Keratinocyte (primary cell): ENCODE measurements around the gene ALDH4A1. TPM values are rescaled to one million over a fixed set of nuclear protein-coding genes. Genes with fewer than 3 reads are reported as not detected.

ENCODE experiments used
- DNase-seq: peaks from one replicate; pipeline ENCODE4 v3.0.0-alpha.2; 2011; ENCODE audit warnings: low read depth, missing footprints, low spot score
- FAIRE-seq: peaks from 2 replicates; lab custom pipeline; 2011; peaks lifted over from hg19 to GRCh38; lab: Jason Lieb, UNC
- H2AFZ ChIP-seq: 2 replicates; pipeline ENCODE4 v1.6.0; 2012; ENCODE audit warnings: low read length, control low read depth, inconsistent platforms; ENCODE audit not compliant: control insufficient read depth
- H3K27ac ChIP-seq: 2 replicates; pipeline ENCODE4 v1.5.1; 2011; ENCODE audit warnings: low read length; ENCODE audit not compliant: control insufficient read depth, insufficient read depth
- H3K27me3 ChIP-seq: 3 replicates; pipeline ENCODE4 v1.6.0; 2011; ENCODE audit warnings: low read length; ENCODE audit not compliant: control insufficient read depth, insufficient read depth; ENCODE audit errors: extremely low read depth
- H3K36me3 ChIP-seq, 2 experiments: 2 replicates in 1 of 2; 3 replicates in 1 of 2; pipeline ENCODE4 v1.5.1; 2011; ENCODE audit warnings: low read length in 2 of 2, mild to moderate bottlenecking in 1 of 2; ENCODE audit not compliant: control insufficient read depth in 2 of 2, insufficient read depth in 2 of 2; ENCODE audit errors: extremely low read depth in 1 of 2
- H3K4me1 ChIP-seq: 3 replicates; pipeline ENCODE4 v1.5.1; 2011; ENCODE audit warnings: low read length; ENCODE audit not compliant: control insufficient read depth, insufficient read depth; ENCODE audit errors: extremely low read depth
- H3K4me2 ChIP-seq: 3 replicates; pipeline ENCODE4 v1.6.0; 2011; ENCODE audit warnings: low read depth, low read length; ENCODE audit not compliant: control insufficient read depth, insufficient read depth; ENCODE audit errors: extremely low read depth
- H3K4me3 ChIP-seq, 3 experiments: fragments of 200-600 bp in 1 of 3; sonication (generic) in 1 of 3; 2 replicates in 2 of 3; 3 replicates in 1 of 3; pipeline ENCODE4 v1.5.1; 2011 to 2016; ENCODE audit warnings: low read length in 3 of 3, mild to moderate bottlenecking in 3 of 3, control low read depth in 2 of 3, inconsistent platforms in 1 of 3, low read depth in 1 of 3, mixed read lengths in 1 of 3, mixed run types in 1 of 3, moderate library complexity in 1 of 3; ENCODE audit not compliant: control insufficient read depth in 2 of 3, insufficient read depth in 2 of 3; ENCODE audit errors: extremely low read depth in 1 of 3
- H3K79me2 ChIP-seq: 2 replicates; pipeline ENCODE4 v1.6.0; 2012; ENCODE audit warnings: low read length; ENCODE audit not compliant: control insufficient read depth, insufficient read depth
- H3K9ac ChIP-seq: 3 replicates; pipeline ENCODE4 v1.6.0; 2011; ENCODE audit warnings: low read length; ENCODE audit not compliant: control insufficient read depth, insufficient read depth; ENCODE audit errors: extremely low read depth
- H3K9me1 ChIP-seq: 3 replicates; pipeline ENCODE4 v1.6.0; 2011; ENCODE audit warnings: low read length; ENCODE audit not compliant: control insufficient read depth, insufficient read depth; ENCODE audit errors: extremely low read depth
- H3K9me3 ChIP-seq: 2 replicates; pipeline ENCODE4 v1.5.1; 2012; ENCODE audit warnings: low read depth, low read length; ENCODE audit not compliant: control insufficient read depth
- H4K20me1 ChIP-seq: 3 replicates; pipeline ENCODE4 v1.6.0; 2011; ENCODE audit warnings: low read length; ENCODE audit not compliant: control insufficient read depth, insufficient read depth; ENCODE audit errors: extremely low read depth
- CTCF ChIP-seq, 3 experiments: IDR thresholded peaks in 1 of 3; conservative IDR thresholded peaks in 1 of 3; optimal IDR thresholded peaks in 1 of 3; 2 replicates in 2 of 3; 3 replicates in 1 of 3; pipeline versions ENCODE3 to v1.5.1; 2011; ENCODE audit warnings: low read length in 3 of 3, mild to moderate bottlenecking in 3 of 3, moderate library complexity in 2 of 3, control low read depth in 1 of 3, inconsistent platforms in 1 of 3; ENCODE audit not compliant: insufficient read depth in 2 of 3; ENCODE audit errors: extremely low read depth in 1 of 3
- EZH2 ChIP-seq: IDR thresholded peaks from one replicate; pipeline ENCODE4 v1.6.1; 2012; ENCODE audit warnings: inconsistent platforms, mild to moderate bottlenecking, low read length, moderate library complexity
- dilution Hi-C: fragments of 300-500 bp; cut with MboI; formaldehyde crosslinking; loops from one replicate; pipeline ENCODE4 v1.7.0; 2020; ENCODE audit warnings: low sequenced_read_pairs; ENCODE audit not compliant: extremely low pct_ligation_motif_present
- polyA plus RNA-seq, 5 experiments: library from polyadenylated mRNA; depleted of rRNA in 3 of 5; stranded (reverse) in 3 of 5; stranded (forward) in 1 of 5; unstranded in 1 of 5; fragments of >200 nt; gene quantifications; 1 replicate in 1 of 5; 2 replicates in 3 of 5; 3 replicates in 1 of 5; pipeline versions ENCODE4 v1.2.1 to v1.2.3, GENCODE V29; 2011 to 2012; ENCODE audit warnings: missing spikeins in 2 of 5, low read depth in 1 of 5, low replicate concordance in 1 of 5

The ALDH4A1 gene
- polyA plus RNA-seq, 1 donor (not counting 4 experiments of a cell fraction or from before 2014, with no cell fraction given), result 52.7 TPM

DNA sequence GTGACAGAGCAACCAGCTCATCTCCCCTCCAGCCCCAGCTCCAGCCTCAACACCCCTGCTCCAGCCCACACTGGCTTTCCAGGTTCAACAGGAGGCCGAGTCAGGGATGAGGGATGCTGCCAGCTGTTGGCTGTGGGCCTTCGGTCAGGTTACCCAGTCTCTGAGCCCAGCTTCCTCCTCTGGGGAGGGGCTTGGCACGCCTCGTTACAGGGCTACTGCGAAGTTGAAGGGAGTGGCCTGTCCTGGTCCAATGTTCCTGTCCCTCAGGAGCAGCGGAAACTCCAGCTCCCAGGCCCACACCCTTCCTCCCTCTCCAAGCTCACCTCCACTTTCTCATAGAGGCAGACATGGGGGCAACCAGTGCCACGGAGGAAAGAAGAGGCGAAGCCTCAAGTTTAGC lies 27.8 kb downstream of the ALDH4A1 start:
- no peak overlapping the region for H2AFZ ChIP-seq
- dilution Hi-C loops, result no loop called here
- no peaks in the 10 kb centered on the region for H3K27me3 ChIP-seq
- no peak for FAIRE-seq
- TF ChIP-seq CTCF (optimal IDR thresholded peaks at IDR 0.05 in 1 of 3, IDR thresholded peaks at IDR 0.05 in 1 of 3, conservative IDR thresholded peaks at IDR 0.05 in 1 of 3; ENCODE audit: extremely low read depth in 1 of 3, insufficient read depth in 2 of 3, low read length in 3 of 3) (no peak), EZH2 (no peak)
- no peak for DNase-seq
- no peaks in the 10 kb centered on the region for H3K4me1 ChIP-seq
- H3K9ac ChIP-seq, result no peak overlapping the region
- H3K27ac ChIP-seq, result no peak overlapping the region
- H3K79me2 ChIP-seq, result no peaks in the 10 kb centered on the region
- peaks cover 11 to 33% of the 10 kb centered on the region in 2 experiments for H3K36me3 ChIP-seq
- no peaks in the 10 kb centered on the region for H3K9me3 ChIP-seq
- no peak overlapping the region for H3K4me3 ChIP-seq
- H3K4me2 ChIP-seq, result no peak overlapping the region
- H4K20me1 ChIP-seq, result no peaks in the 10 kb centered on the region
- no peaks in the 10 kb centered on the region for H3K9me1 ChIP-seq

GRCh38 chr1:18874036-18874435 lies 28.3 kb downstream of the ALDH4A1 start:
- Histone ChIP-seq H3K4me3 (no peak overlapping the region), H3K27ac (no peak overlapping the region), H3K9ac (no peak overlapping the region), H3K27me3 (no peaks in the 10 kb centered on the region), H3K79me2 (no peaks in the 10 kb centered on the region), H3K9me1 (no peaks in the 10 kb centered on the region), H3K9me3 (no peaks in the 10 kb centered on the region), H3K36me3 (peaks cover 11 to 30% of the 10 kb centered on the region in 2 experiments), H3K4me2 (no peak overlapping the region), H4K20me1 (no peaks in the 10 kb centered on the region), H2AFZ (no peak overlapping the region), H3K4me1 (no peaks in the 10 kb centered on the region)
- no peak for DNase-seq
- TF ChIP-seq CTCF (optimal IDR thresholded peaks at IDR 0.05 in 1 of 3, IDR thresholded peaks at IDR 0.05 in 1 of 3, conservative IDR thresholded peaks at IDR 0.05 in 1 of 3; ENCODE audit: extremely low read depth in 1 of 3, insufficient read depth in 2 of 3, low read length in 3 of 3) (no peak), EZH2 (no peak)
- FAIRE-seq, result no peak
- dilution Hi-C loops, result no loop called here
